Upper lobe of left lung (tissue), 6 donors: Measurements from ENCODE around the gene SNED1. TPM values are rescaled to one million over a fixed set of nuclear protein-coding genes. Genes with fewer than 3 reads are reported as not detected.

Experiments used
- ATAC-seq, 2 donors: fragments of 200-7000 bp; cut with Tn5 transposase; one replicate each; pipeline ENCODE4 v1.9.1; 2022; ENCODE audit warnings: mild to moderate bottlenecking in 2 of 2, moderate library complexity in 2 of 2; ENCODE audit not compliant: low FRiP score in 2 of 2
- DNase-seq, 2 donors: peaks; one replicate each; pipeline ENCODE4 v3.0.0-alpha.2; 2019 to 2020
- H3K27ac ChIP-seq, 4 donors: fragments of 200-600 bp; sonication (generic); one replicate each; pipeline ENCODE4 v1.5.1; 2016 to 2019
- H3K27me3 ChIP-seq, 4 donors: fragments of 200-600 bp; sonication (generic); one replicate each; pipeline ENCODE4 v1.5.1; 2017 to 2019
- H3K36me3 ChIP-seq, 4 donors: fragments of 200-600 bp; sonication (generic); one replicate each; pipeline ENCODE4 v1.5.1; 2016 to 2019
- H3K4me1 ChIP-seq, 4 donors: fragments of 200-600 bp; sonication (generic); one replicate each; pipeline ENCODE4 v1.5.1; 2018 to 2019
- H3K4me3 ChIP-seq, 4 donors: fragments of 200-600 bp; sonication (generic); one replicate each; pipeline ENCODE4 v1.5.1; 2017 to 2019; ENCODE audit warnings: mild to moderate bottlenecking in 2 of 4, moderate library complexity in 1 of 4
- H3K9me3 ChIP-seq, 4 donors: fragments of 200-600 bp; sonication (generic); one replicate each; pipeline ENCODE4 v1.5.1; 2018 to 2019
- EP300 ChIP-seq, 4 donors: sonication (generic); formaldehyde crosslinking; IDR thresholded peaks; one replicate each; pipeline ENCODE4 v1.5.1; 2017; ENCODE audit warnings: antibody characterized with exemption in 4 of 4, control low read depth in 2 of 4
- POLR2A ChIP-seq, 4 donors: fragments of 450-650 bp; IDR thresholded peaks; one replicate each; pipeline ENCODE4 v1.5.1; 2016 to 2017; ENCODE audit warnings: antibody characterized with exemption in 4 of 4, mild to moderate bottlenecking in 2 of 4
- POLR2AphosphoS5 ChIP-seq, 2 donors: sonication (generic); formaldehyde crosslinking; IDR thresholded peaks; one replicate each; pipeline ENCODE4 v1.5.1; 2017; ENCODE audit warnings: antibody characterized with exemption in 2 of 2
- WGBS, 2 donors: methylation state at CpG; one replicate each; pipeline ENCODE4 v1.1.5; 2017 to 2018; 5-methylcytosine and 5-hydroxymethylcytosine counted together
- total RNA-seq, 6 donors: library from RNA; depleted of rRNA in 4 of 6; stranded (reverse); fragments of >200 nt in 4 of 6; gene quantifications; one replicate each; pipeline versions ENCODE4 v1.1.0 to v1.2.1, GENCODE V29; 2016 to 2021
- TF ChIP-seq, protein P1 (sequence below), 6 experiments: fragments of 450-650 bp in 4 of 6; fragments of 200-600 bp in 2 of 6; sonication (generic) in 2 of 6; IDR thresholded peaks; one replicate each; pipeline ENCODE4 v1.5.1; 2016 to 2019; ENCODE audit warnings: antibody characterized with exemption in 6 of 6
- donor health status: DM: no; HTN: no; CAD: no; lungs with moderate emphysema.
- donor health status: DM: no; HTN: yes; CAD: no; lungs with severe emphysema.

Gene SNED1
- total RNA-seq, 6 donors from 2014 or later = 26.0 to 189 (median 38.9) TPM

DNA sequence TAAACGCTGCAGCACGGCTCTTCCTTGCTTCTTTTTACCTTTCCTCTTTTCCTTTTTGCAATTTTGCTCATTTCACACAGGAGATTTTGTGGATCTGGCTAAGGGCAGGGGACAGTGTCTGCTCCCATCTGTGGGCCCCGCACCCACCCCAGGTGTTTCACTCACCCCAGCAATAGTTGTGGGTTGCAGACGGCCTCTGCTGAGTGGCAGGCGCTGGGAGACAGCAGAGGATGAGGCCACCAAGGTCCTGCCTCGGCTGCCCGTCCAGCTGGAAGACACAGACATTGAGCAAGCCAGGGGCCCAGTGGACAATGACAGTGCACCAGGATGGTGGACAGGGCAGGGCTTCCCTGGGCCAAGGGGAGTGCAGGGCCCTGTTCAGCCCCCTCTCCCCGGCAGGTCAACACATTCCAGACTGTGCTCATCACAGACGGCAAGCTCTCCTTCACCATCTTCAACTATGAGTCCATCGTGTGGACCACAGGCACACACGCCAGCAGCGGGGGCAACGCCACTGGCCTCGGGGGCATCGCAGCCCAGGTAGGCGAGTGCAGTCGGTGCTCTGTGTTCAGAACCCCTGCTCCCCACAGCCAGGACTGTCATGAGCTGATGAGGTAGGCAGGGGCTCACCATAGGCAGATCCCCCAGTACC, 35.0 kb downstream of the SNED1 start:
- H3K27me3 ChIP-seq = no peaks in the 10 kb centered on the region
- peaks cover 9 to 29% (median 12%) of the 10 kb centered on the region in 4 donors for H3K4me1 ChIP-seq
- no peak overlapping the region for H3K27ac ChIP-seq
- no peaks in the 10 kb centered on the region for H3K9me3 ChIP-seq
- DNase-seq (peak in 1 of 2 donors; percentile 66), ATAC-seq (no peak)
- TF ChIP-seq, protein P1, sequence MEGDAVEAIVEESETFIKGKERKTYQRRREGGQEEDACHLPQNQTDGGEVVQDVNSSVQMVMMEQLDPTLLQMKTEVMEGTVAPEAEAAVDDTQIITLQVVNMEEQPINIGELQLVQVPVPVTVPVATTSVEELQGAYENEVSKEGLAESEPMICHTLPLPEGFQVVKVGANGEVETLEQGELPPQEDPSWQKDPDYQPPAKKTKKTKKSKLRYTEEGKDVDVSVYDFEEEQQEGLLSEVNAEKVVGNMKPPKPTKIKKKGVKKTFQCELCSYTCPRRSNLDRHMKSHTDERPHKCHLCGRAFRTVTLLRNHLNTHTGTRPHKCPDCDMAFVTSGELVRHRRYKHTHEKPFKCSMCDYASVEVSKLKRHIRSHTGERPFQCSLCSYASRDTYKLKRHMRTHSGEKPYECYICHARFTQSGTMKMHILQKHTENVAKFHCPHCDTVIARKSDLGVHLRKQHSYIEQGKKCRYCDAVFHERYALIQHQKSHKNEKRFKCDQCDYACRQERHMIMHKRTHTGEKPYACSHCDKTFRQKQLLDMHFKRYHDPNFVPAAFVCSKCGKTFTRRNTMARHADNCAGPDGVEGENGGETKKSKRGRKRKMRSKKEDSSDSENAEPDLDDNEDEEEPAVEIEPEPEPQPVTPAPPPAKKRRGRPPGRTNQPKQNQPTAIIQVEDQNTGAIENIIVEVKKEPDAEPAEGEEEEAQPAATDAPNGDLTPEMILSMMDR (IDR thresholded peaks at IDR 0.05) = no peak
- no peak for TF ChIP-seq POLR2A (IDR thresholded peaks at IDR 0.05)
- H3K36me3 ChIP-seq = peaks cover 0 to 31% (median 8%) of the 10 kb centered on the region in 4 donors
- 87 to 94% methylated on average over 13 to 17 of the region's 17 CpGs for WGBS, 2 donors
- no peak overlapping the region for H3K4me3 ChIP-seq

DNA sequence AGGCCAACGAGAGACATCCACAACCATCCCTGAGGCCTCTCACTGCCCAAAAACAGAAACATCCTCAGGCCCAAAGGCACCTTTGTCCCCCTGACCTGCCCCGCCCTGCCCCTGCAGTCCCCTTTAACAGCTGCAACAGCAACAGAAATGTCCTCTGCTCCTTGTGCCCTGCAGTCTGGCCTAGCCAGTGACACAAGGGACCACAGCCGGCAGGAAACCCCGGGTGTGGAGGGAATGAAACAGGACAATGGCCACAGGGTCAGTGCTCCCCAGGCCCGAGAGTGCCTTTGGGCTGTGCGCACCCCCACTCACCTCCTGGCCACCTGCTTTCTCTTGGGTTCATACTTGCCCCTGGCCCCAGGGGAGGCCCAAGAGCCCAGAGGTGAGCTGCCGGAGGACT, 35.6 kb downstream of the SNED1 start:
- H3K4me3 ChIP-seq = no peak overlapping the region
- no peak overlapping the region for H3K27ac ChIP-seq
- H3K9me3 ChIP-seq = no peaks in the 10 kb centered on the region
- no peaks in the 10 kb centered on the region for H3K27me3 ChIP-seq
- H3K36me3 ChIP-seq = peaks cover 0 to 31% (median 9%) of the 10 kb centered on the region in 4 donors
- ATAC-seq (no peak), DNase-seq (no peak)
- 93% methylated on average over 7 of the region's 7 CpGs; no CpG with 5 or more reads in 1 of the 2 donors for WGBS, 2 donors
- TF ChIP-seq EP300 (IDR thresholded peaks at IDR 0.05) (no peak), POLR2A (IDR thresholded peaks at IDR 0.05) (no peak), POLR2AphosphoS5 (IDR thresholded peaks at IDR 0.05) (no peak)
- TF ChIP-seq, protein P1 (IDR thresholded peaks at IDR 0.05) = no peak
- peaks cover 9 to 29% (median 12%) of the 10 kb centered on the region in 4 donors for H3K4me1 ChIP-seq

GRCh38 chr2:241034490-241035141, 36.2 kb downstream of the SNED1 start:
- ATAC-seq (no peak), DNase-seq (peak in 1 of 2 donors; percentile 66)
- H3K9me3 ChIP-seq = no peaks in the 10 kb centered on the region
- H3K4me3 ChIP-seq = no peak overlapping the region
- no peaks in the 10 kb centered on the region for H3K27me3 ChIP-seq
- H3K4me1 ChIP-seq = peaks cover 9 to 29% (median 12%) of the 10 kb centered on the region in 4 donors
- no peak overlapping the region for H3K27ac ChIP-seq
- 93 to 95% methylated on average over 14 to 22 of the region's 22 CpGs for WGBS, 2 donors
- H3K36me3 ChIP-seq = peaks cover 0 to 34% (median 11%) of the 10 kb centered on the region in 4 donors
- TF ChIP-seq POLR2A (IDR thresholded peaks at IDR 0.05) (no peak), EP300 (IDR thresholded peaks at IDR 0.05) (no peak), POLR2AphosphoS5 (IDR thresholded peaks at IDR 0.05) (no peak)
- TF ChIP-seq, protein P1 (IDR thresholded peaks at IDR 0.05) = no peak

DNA sequence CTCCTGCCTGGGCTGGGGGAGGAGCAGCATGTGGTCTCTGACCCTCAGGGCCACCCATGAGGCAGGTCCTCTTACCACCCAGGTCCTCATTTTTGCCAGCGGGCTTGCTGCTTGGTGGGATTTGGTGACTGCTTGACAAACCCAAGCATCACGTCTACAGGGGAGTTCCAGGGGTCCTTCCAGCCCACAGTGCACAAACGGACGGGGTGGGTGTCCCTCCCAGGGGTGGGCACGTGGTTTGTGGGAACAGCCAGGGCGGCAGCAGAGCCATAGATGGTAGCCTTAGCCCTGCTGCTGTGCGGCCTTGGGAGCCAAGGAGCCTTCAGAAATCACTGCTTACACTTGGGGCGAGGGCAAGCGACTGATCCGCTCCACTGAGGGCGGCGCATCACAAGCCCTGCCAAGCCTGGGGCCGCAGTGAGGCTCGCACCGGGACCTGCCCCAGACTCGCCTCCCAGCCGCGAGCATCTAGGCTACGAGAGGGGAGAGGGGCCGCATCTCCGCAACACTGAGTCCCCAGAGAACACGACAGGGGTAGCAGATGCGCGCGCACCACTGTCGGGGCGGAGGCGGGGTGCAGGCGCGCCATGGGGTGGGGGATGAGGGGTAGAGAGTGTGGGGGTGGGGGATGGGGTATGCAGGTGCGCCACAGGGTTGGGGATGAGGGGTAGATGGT, 36.9 kb downstream of the SNED1 start:
- ATAC-seq = no peak
- H3K27ac ChIP-seq = no peak overlapping the region
- 80 to 85% methylated on average over 4 to 30 of the region's 31 CpGs for WGBS, 2 donors
- peaks cover 9 to 29% (median 12%) of the 10 kb centered on the region in 4 donors for H3K4me1 ChIP-seq
- TF ChIP-seq, protein P1 (IDR thresholded peaks at IDR 0.05) = no peak
- TF ChIP-seq EP300 (IDR thresholded peaks at IDR 0.05) (no peak), POLR2A (IDR thresholded peaks at IDR 0.05) (no peak), POLR2AphosphoS5 (IDR thresholded peaks at IDR 0.05) (no peak)
- peak in 1 of 2 donors; percentile 68 for DNase-seq
- H3K27me3 ChIP-seq = no peaks in the 10 kb centered on the region
- no peaks in the 10 kb centered on the region for H3K9me3 ChIP-seq
- H3K4me3 ChIP-seq = no peak overlapping the region
- H3K36me3 ChIP-seq = peaks cover 0 to 40% (median 14%) of the 10 kb centered on the region in 4 donors
